Ramos (cell line): Measurements from ENCODE around the gene ENTREP3.
"Not testable (repeated sequence)": the region's sequence is repeated elsewhere in the genome, so short reads cannot be mapped to it uniquely, and the experiment has no call there.

ENCODE experiments used
- in situ Hi-C: fragments of 300-500 bp; cut with MboI; formaldehyde crosslinking; loops from one replicate; pipeline ENCODE4 v1.14.3; 2022; ENCODE audit warnings: low sequenced_read_pairs; ENCODE audit not compliant: unreplicated experiment

Gene ENTREP3

DNA sequence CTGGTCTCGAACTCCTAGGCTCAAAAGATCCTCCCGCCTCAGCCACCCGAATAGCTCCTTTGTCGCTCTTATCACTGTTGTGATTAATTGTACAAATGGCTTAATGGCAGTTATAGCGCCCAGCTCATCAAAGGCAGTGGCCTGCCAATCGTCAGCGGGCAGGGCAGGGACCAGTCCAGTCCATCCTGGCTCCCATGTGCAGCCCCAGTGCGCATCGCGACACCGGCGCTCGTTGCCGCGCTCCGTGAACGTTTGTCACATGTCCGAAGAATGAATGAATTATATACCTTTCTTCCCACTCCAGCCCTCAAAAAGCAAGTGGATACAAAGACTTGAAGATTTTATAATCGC is 28.4 kb downstream of the ENTREP3 start:
- in situ Hi-C loops = no loop called here

DNA sequence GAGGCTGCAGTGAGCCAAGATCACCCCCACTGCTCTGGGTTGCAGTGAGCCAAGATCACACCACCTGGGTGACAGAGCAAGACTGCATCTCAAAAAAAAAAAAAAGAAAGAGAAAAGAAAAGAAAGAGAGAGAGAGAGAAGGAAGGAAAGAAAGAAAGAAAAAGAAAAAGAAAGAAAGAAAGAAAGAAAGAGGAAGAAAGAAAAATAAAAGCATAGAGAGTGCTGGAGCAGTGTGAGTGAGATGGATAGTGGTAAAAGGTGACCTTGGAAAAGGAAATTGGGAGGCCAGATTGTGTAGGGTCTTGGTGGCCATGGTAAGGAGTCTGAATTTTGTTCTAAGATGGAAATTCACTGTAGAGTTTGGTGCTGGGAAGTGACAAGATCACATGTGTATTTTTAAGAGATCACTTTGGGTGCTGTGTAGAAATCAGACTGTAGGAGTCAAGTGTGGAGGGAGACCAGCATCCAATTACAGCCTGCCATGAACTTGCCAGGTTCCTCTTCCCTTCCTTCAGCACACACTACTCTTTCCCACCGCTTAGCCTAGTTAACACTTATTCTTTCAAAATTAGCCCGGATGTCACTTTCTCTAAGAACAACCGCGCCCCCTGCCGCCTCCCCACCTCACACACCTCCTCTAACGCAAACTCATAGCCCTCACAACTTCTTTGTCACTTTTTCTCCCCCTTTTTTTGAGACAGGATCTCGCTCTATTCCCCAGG is 28.9 kb downstream of the ENTREP3 start:
- in situ Hi-C loops = no loop called here

DNA sequence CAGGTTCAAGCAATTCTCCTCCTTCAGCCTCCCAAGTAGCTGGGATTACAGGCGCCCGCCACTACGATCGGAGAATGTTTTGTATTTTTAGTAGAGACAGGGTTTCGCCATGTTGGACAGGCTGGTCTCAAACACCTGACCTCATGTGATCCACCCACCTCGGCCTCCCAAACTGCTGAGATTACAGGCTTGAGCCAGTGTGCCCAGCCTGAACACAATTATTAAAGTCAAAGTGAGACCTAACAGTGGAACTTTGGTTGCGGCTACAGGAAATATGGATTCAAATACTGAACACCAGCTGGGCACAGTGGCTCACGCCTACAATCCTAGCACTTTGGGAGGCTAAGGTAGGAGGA is 29.9 kb downstream of the ENTREP3 start:
- in situ Hi-C loops = not testable (repeated sequence)

DNA sequence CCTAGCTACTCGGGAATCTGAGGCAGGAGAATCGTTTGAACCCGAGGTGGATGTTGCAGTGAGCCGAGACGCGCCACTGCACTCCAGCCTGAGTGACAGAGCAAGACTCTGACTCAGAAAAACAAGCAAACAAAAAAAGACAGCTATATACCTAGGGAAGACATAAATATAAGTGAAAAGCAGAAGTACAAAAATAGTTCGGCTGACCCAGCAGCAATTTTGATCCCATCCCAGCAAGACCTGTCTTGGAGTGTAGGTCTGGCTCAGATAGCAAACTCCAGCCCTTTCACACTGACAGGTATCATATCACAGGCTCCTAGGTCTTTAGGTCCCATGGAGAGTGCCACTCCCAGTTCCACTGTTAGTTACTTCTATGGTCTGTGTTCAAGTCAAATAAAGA is 32.2 kb downstream of the ENTREP3 start:
- in situ Hi-C loops = no loop called here

DNA sequence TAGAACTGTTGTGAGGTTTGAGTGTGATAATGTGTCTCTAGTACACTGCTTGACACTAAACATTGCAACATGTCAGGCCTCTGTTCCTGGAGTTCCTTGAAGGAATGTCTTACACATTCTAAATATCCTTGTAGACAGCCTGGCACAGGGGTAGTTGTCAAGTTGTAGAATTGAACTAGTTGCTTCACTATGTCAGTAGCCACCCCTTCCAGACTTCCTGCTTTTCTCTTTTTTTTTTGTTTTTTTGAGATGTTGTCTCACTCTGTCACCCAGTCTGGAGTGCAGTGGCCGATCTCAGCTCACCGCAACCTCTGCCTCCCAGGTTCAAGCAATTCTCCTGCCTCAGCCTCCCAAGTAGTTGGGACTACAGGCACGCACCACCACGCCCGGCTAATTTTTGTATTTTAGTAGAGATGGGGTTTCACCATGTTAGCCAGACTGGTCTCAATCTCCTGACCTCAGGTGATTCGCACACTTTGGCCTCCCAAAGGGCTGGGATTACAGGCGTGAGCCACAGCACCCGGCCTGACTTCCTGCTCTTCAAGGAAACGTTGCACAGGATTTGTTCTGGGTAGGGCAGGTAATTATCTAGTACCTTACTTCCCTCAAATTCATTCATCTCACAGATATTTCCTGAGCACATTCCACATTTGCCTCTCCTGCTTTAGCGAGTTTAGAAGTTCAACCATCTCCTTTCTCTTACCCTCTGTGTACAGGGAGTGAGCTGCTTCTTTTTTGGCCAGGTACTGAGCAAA is 34.9 kb downstream of the ENTREP3 start:
- in situ Hi-C loops = not testable (repeated sequence)

DNA sequence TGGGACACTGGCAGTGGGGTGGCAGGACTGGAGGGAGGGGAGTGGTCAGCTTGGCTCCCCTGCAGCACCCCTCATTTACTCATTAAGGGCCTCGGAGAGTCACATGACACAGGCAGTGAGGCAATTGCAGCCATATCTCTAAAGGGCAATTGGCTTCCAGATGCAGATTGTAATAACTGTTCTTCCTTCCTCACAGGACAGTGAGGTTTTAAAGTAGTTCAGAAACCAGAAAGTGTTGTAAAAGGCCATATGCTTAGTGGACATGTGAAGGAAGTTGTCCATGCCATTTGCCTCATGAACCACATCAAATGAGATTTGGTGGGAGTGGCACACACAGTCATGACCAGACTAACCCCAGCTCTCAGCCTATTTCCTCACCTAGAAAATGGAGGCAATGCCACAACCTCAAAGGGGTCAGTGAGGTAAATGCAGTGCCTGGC is 35.7 kb downstream of the ENTREP3 start:
- in situ Hi-C loops = no loop called here

DNA sequence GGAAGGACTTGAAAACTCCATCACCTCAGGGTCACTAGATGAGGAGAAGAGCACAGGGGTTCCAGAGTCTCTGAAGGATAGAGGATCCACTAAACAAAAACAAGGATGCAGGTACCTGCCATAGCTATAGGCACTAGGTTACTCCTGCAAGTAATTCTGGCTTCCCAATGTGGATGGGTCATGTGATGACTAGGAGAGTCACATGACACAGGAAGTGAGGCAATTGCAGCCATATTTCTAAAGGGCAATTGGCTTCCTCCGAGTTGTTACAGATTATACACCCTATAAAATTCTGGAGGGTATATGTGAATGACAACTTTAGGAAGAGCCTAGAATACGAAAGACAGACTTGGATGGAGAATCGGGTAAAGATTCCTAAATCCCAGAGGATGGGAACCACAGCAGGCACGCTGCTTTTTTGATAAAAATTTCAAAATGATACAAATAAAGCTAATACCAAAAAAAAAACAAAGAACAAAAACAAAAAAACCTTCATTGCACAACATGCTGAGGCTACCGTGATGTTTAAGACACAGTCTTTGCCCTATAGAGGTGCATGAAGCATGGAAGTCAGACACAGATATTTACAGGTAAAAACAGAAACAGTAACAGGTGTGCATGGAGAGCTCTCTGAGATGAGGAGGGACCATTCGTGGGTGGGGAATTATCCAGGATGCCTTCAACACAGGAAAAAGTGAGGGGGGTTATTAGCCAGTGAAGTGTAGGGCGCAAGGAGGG is 36.3 kb downstream of the ENTREP3 start:
- in situ Hi-C loops = no loop called here

DNA sequence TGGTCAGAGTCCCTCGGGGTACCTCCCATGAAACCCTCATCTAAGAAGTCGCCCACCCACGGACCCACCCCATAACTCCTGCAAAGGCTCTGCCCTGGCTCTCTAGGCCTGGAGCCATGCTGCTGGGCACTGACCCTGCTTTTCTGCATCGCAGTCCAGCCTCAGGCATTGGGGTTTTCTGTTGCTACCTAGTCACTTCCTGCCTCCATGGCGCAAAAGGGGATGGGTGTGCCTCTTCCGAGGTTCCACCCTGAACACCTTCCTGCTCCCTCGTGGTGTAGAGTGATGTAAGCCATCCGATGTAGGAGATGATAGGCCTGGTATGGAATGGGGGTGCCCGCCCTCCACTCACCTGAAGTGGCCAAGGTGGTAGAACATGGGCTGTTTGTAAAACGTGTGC is 40.6 kb downstream of the ENTREP3 start:
- in situ Hi-C loops = not testable (repeated sequence)

DNA sequence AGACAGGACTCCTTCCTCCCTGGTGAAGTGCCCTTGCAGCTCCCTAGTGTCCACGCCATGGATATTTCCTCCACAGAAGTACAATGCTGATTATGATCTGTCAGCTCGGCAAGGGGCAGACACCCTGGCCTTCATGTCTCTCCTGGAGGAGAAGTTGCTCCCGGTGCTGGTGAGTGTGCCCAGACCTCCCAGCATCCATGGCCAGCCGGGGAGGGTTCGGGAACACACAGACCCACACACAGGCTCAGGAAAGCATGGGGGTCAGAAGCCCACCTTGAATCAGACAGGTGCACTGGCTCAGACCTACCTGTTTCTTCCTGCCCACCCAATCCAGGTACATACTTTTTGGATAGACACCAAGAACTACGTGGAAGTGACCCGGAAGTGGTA is 43.2 kb downstream of the ENTREP3 start:
- in situ Hi-C loops = not testable (repeated sequence)

DNA sequence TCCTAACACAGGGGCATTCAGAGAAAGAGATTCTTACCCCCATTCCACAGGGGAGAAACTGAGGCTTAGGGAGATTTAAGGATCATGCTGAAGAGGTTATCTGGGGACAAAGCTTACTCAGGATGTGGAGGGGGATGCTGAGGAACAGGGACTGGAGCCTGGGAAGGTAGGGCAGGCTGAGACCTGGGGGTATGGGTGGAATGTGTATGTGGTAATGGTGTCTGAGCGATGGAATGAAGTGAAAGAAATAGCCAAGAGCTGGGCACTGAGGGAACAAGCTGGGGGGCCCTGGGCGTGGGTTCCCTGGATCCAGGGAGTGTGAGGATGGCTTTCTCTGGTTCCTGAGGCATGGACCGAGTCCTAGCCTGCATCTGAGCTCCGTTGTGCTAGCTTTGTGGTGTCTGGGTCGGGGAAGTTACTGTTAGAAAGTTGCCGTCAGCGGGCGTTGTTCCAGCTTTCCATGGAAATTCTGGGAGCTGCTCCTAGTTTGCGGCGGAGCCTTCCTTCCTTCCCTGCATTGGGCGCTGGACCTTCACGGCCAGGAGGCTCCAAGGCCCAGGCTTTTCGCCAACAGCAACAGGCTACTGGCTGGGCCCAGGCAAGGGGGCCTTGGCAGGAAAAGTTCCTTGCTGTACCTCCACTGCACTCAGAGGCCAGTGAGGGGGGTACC is 43.8 kb downstream of the ENTREP3 start:
- in situ Hi-C loops = not testable (repeated sequence)

DNA sequence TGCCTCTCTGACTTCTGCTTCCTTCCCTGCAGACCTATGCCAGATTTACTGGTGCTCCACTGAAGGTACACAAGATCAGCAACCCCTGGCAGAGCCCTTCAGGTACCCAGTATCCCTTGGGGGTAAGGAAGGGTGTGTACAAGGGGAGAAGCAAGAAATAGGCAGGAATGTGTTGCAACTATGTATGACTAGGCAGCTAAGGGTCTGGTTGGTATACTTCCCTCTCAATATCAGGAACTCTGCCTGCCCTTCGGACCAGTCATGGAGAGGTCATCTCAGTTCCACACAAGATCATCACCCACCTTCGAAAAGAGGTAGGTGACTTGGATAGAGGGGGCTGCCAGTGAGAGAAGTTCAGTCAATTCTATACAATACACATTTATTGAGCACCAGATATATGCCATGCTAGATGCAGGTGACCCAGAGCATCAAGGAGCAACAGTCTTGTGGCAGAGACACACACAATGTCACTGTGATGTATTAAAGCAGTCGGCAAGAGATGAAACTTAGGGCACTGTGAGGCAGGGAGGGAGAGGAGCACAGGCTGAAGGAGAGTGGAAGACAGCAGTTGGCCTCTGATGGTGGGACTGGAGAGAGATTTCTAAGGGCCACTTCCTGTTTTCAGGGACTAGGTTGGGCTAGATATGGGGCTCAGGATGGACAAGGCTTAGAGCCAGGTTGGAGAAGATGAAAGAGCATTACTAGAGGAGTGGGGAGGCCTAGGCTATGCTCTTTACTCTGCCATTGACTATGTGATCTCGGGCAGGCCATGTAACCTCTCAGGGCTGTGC is 44.8 kb downstream of the ENTREP3 start:
- in situ Hi-C loops = no loop called here

DNA sequence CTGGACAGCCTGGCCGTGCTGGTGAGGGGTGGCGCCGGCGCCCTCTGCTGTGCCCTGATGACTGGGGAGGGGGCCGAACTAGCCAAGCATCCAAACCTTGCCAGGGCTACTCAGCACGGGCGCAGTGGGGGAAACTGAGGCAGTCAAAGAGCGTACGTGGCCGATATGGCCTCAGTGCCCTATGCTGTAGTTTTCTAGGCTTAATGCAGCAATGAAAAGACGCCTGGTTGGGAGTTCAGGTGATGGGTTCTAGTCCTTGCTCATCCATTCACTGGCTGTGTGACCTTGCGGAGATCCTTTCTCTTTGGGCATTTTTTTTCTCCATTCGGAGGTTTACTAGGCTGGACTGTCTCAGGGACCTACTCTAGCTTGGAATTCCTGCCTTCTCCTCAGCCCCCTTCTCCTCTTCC is 46.0 kb downstream of the ENTREP3 start:
- in situ Hi-C loops = loop anchor here (10.0 kb wide), 1 partner anchor 385 kb away; no protein-coding TSS in a partner anchor

DNA sequence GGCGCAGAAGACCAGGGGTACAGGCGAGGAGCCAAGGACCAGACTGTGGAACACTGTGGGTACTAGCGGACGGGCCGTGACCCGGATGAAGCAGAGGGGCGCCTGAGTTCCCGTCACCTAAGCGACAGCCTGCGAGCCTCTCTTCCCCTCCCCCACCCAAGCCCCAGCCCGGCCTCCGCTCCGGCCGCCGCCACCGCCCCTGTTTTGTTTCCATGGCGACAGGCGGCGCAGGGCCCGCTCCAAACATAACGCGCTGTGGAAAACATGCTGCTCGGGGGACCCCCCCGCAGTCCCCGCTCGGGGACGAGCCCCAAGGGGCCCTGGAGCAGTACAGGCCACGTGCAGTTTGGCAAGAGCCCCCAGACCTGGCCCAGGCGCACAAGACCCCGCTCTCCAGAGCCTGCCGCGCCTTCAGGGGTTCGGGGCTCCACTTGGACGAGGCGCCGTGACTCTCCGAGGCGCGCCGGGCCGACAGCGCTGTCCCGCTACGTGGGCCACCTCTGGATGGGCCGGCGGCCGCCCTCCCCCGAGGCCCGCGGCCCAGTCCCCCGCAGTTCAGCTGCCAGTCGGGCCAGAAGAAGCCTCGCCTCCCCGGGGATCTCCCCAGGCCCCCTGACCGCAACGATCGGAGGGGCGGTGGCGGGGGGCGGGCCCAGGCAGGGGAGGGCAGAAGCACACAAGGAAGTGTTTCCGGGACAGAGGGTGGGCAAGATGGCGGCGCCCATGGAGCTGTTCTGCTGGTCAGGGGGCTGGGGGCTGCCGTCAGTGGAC is 46.6 kb downstream of the ENTREP3 start, which contains the start of gene MTX1:
MTX1 (plus strand) TSS at position 155 of the 771 bp plus-strand sequence; CDS start at position 265, 110 bp downstream.
- in situ Hi-C loops = loop anchor here (10.0 kb wide), 1 partner anchor 386 kb away; no protein-coding TSS in a partner anchor

DNA sequence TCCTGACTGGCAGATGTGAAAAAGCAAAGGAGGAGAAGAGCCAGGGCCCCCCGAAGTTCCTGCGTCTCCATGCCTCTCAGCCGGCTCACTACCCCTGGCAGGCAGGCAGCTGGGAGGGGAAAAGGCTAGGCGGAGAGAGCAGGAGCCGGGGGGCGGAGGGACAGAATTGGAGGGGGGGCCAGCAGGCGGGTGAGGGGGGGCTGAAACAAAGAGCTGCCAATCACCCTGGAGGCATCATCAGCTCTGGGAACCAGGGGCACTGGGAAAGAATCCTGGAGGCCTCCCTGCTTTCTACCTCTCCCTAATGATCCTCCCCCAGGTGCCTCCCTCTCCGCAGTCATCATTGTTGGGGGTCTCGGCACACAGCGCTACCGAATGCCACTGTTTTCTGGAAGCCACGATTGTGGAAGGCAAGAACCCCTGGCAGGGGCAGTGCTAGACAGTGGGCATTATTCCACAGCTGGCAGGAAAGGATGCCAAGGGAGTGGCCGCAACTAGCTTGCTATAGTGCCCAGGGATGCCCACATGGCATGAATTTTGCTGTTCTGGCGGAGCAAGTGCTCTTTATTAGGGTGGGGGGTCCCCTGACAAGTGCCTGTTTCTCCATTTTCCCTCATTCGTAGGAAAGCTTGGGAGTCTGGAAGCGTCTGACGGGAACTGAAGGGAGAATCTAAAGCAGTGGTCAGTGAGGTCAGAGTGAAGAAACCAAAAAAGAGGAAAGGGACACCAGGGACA is 47.3 kb downstream of the ENTREP3 start, which contains the start of gene THBS3:
THBS3 (minus strand) TSS at position 92 of the 735 bp plus-strand sequence; CDS start at position 71, 21 bp downstream.
- in situ Hi-C loops = loop anchor here (10.0 kb wide), 1 partner anchor 387 kb away; no protein-coding TSS in a partner anchor

DNA sequence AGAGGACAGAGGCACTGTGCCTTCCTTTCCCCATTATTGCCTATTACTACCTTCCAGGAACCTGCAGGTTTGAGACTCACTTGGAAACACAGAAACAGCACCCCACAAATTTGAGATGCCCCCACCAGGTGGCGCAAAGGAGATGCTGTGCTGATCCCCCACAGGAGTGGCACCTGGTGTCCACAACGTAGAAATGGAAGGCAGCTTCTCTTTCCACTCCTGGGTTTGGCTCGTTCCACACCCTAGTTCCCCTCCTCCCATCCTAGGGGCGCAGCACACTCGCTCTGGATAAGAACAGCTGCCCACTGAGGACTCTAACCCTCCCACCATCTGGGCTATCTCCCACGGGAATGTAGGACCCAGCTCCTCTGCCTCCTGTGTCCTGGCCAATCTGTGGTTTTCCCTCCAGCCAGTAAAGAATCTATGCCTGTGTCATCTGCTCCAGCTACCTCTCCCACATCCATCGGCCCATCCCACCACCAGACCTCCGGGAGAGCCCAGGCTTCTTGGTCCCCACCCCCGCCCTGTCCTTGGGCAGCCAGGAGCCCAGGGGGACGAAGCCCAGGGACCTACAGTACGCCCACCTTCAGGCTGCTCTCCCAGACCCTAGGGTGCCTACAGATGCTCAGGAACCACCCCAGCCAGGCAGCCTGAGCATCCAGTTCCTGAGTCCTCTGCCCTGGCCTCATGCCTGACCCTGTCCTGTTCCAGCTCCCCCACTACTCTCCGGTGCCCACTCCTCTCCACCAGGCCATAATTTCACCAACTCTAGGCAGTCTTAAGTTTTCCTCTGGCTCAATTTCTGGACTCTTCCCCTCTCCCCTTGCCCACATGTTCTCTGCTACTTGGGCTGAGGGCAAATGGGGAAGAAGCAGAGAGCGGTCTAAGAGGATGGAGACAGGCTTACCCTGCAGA is 48.1 kb downstream of the ENTREP3 start:
- in situ Hi-C loops = loop anchor here (10.0 kb wide), 1 partner anchor 388 kb away; no protein-coding TSS in a partner anchor

DNA sequence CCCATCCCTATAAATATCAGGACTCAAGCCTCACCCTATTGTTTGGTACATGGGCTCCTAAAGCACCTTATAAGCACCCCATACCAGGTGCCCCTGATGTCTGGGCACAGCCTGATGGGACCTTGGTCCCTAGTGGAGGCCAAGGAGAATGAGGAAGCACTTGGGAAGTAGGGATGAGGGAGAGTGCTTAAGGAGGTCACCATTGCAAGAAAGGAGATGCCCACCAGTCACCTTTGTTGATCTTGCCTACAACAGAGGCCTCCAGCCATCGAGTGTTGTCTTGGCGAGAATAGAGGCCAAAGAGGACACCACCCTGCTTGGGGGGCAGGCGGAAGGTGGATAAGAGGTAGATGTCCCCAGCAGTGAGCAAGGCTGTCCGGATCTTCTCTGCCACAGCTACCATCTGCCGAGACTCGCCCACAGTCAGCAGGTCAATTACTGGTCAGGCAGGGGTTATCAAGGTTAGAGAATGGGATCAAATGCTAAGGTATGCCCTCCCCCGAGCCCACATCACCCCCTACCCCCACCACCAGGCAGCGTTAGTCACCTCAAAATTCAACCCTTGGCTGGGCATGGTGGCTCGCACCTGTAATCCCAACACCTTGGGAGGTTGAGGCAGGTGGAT is 49.2 kb downstream of the ENTREP3 start:
- in situ Hi-C loops = loop anchor here (10.0 kb wide), 1 partner anchor 389 kb away; no protein-coding TSS in a partner anchor
